Measurements from ENCODE around the gene GPLD1.

The GPLD1 gene

DNA sequence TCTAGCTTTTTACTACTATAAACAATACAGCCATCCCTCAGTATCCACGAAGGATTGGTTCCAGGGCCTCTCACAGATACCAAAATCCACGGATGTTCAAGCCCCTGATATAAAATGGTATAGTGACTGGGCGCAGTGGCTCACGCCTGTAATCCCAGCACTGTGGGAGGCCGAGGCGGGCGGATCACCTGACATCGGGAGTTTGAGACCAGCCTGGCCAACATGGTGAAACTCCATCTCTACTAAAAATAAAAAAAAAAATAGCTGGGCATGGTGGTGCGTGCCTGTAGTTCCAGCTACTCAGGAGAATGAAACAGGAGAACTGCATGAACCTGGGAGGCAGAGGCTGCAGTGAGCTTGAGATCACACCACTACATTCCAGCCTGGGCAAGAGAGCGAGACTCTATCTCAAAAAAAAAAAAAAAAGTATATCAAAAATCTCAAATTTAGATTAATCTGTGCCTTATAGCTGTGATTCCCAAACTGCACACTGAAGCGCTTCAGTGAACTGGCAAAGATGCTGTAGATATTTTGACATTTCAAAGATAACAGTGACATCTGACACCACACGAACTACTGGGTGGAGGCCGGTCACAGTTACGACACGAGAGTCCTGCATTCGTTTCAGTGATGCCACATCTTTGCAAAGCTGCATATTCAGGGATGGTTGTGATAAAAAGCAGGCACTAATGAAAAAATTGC is 48.3 kb downstream of the GPLD1 start:
- Histone ChIP-seq H3K23ac (ENCODE audit: low read length) (no peak overlapping the region), H2BK5ac (ENCODE audit: low read length) (no peak overlapping the region), H3K79me2 (ENCODE audit: control insufficient read depth, insufficient read depth, low read length) (no peaks in the 10 kb centered on the region), H3K4ac (ENCODE audit: low read depth, low read length) (no peak overlapping the region), H3K27me3 (ENCODE audit: insufficient read depth, low read length, poor library complexity) (no peaks in the 10 kb centered on the region), H3K56ac (ENCODE audit: low read length) (no peak overlapping the region), H3K27ac (ENCODE audit: low read depth, low read length) (no peak overlapping the region), H4K5ac (ENCODE audit: low read length) (no peak overlapping the region), H3K4me3 (ENCODE audit: low read length) (no peak overlapping the region), H3K4me1 (ENCODE audit: control insufficient read depth, low read depth, low read length) (peaks cover 3% of the 10 kb centered on the region), H2AK5ac (ENCODE audit: low read length) (no peak overlapping the region), H3K4me2 (ENCODE audit: low read length) (no peak overlapping the region), H3K36me3 (ENCODE audit: control insufficient read depth, insufficient read depth, low read length) (no peaks in the 10 kb centered on the region), H2BK120ac (ENCODE audit: low read depth, low read length) (no peak overlapping the region), H3K79me1 (ENCODE audit: low read length) (no peaks in the 10 kb centered on the region), H2BK15ac (replicated peaks; ENCODE audit: low read depth) (no peak overlapping the region), H3K18ac (ENCODE audit: low read length) (no peak overlapping the region), H3K9ac (ENCODE audit: low read length) (no peak overlapping the region), H4K8ac (ENCODE audit: low read depth, low read length) (no peak overlapping the region)
- no CpG with 5 or more reads among the region's 16 CpGs for WGBS (ENCODE audit: extremely low coverage, insufficient coverage, low lambda C conversion rate)
- DNase-seq, result no peak

DNA sequence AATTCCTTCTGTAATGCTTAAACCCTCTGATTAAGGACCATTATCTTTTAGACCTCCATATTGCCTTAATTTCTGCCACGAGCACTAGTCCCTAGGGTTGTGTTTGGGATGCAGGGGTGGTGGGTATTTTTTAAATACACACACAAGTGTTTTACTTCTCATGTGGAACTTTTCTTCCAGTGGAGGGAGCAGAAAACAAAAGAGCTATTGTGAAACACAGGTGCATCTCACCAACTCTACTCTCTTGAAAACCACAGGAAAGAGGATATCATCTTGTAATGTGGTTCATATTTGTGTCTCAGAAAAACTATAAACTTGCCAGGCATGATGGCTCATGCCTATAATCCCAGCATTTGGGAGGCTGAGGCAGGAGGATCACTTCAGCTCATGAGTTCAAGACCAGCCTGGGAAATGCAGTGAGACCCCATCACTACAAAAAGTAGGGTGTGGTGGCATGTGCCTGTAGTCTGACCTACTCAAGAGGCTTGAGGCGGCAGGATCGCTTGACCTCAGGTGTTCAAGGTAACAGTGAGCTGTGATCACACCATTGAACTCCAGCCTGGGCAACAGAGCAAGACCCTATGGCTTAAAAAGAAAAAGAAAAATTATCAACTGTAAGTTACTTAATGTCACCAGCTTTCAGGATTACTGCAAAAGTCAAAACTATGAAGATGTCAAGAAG is 49.4 kb downstream of the GPLD1 start:
- H3K9ac ChIP-seq (ENCODE audit: low read length), result no peak overlapping the region
- WGBS (ENCODE audit: extremely low coverage, insufficient coverage, low lambda C conversion rate), result no CpG with 5 or more reads among the region's 3 CpGs
- H3K27me3 ChIP-seq (ENCODE audit: insufficient read depth, low read length, poor library complexity), result no peaks in the 10 kb centered on the region
- H3K4me3 ChIP-seq (ENCODE audit: low read length), result no peak overlapping the region
- no peaks in the 10 kb centered on the region for H3K79me2 ChIP-seq (ENCODE audit: control insufficient read depth, insufficient read depth, low read length)
- no peak overlapping the region for H3K27ac ChIP-seq (ENCODE audit: low read depth, low read length)
- no peak for DNase-seq
- H2AK5ac ChIP-seq (ENCODE audit: low read length), result no peak overlapping the region
- no peak overlapping the region for H4K5ac ChIP-seq (ENCODE audit: low read length)
- H4K8ac ChIP-seq (ENCODE audit: low read depth, low read length), result no peak overlapping the region
- no peaks in the 10 kb centered on the region for H3K36me3 ChIP-seq (ENCODE audit: control insufficient read depth, insufficient read depth, low read length)
- no peaks in the 10 kb centered on the region for H3K4me1 ChIP-seq (ENCODE audit: control insufficient read depth, low read depth, low read length)
- no peak overlapping the region for H2BK5ac ChIP-seq (ENCODE audit: low read length)
- no peak overlapping the region for H3K56ac ChIP-seq (ENCODE audit: low read length)
- no peak overlapping the region for H2BK15ac ChIP-seq (replicated peaks; ENCODE audit: low read depth)
- no peak overlapping the region for H3K4ac ChIP-seq (ENCODE audit: low read depth, low read length)
- H3K4me2 ChIP-seq (ENCODE audit: low read length), result no peak overlapping the region
- H3K23ac ChIP-seq (ENCODE audit: low read length), result no peak overlapping the region
- no peak overlapping the region for H3K18ac ChIP-seq (ENCODE audit: low read length)
- H3K79me1 ChIP-seq (ENCODE audit: low read length), result no peaks in the 10 kb centered on the region
- no peak overlapping the region for H2BK120ac ChIP-seq (ENCODE audit: low read depth, low read length)

DNA sequence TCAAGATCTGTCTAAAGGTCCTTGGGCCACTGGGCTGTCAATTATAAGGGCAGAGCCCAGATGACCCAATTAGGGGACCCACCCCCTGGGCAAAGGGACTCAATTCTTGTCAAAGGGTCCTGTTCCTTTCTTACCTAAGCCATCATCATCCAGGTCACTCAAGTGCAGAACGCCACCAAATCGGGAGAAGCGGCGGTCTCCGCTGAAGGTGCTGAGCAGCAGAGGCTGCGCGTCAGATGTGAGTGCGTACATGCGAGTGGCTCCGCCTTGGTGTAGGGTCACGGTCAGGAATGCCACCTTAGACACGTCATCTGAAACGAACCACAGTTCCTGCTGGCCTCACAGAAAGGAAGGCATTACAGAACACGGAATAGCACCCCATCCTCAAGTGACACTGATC is 52.4 kb downstream of the GPLD1 start:
- Histone ChIP-seq H3K79me2 (ENCODE audit: control insufficient read depth, insufficient read depth, low read length) (no peaks in the 10 kb centered on the region), H3K23ac (ENCODE audit: low read length) (no peak overlapping the region), H3K36me3 (ENCODE audit: control insufficient read depth, insufficient read depth, low read length) (no peaks in the 10 kb centered on the region), H3K4me1 (ENCODE audit: control insufficient read depth, low read depth, low read length) (no peaks in the 10 kb centered on the region), H3K9ac (ENCODE audit: low read length) (no peak overlapping the region), H2BK120ac (ENCODE audit: low read depth, low read length) (no peak overlapping the region), H2AK5ac (ENCODE audit: low read length) (no peak overlapping the region), H3K4me2 (ENCODE audit: low read length) (no peak overlapping the region), H3K27me3 (ENCODE audit: insufficient read depth, low read length, poor library complexity) (no peaks in the 10 kb centered on the region), H3K4ac (ENCODE audit: low read depth, low read length) (no peak overlapping the region), H3K56ac (ENCODE audit: low read length) (no peak overlapping the region), H2BK15ac (replicated peaks; ENCODE audit: low read depth) (no peak overlapping the region), H2BK5ac (ENCODE audit: low read length) (no peak overlapping the region), H3K4me3 (ENCODE audit: low read length) (no peak overlapping the region), H3K27ac (ENCODE audit: low read depth, low read length) (no peak overlapping the region), H3K79me1 (ENCODE audit: low read length) (no peaks in the 10 kb centered on the region), H4K5ac (ENCODE audit: low read length) (no peak overlapping the region), H4K8ac (ENCODE audit: low read depth, low read length) (no peak overlapping the region), H3K18ac (ENCODE audit: low read length) (no peak overlapping the region)
- DNase-seq, result no peak
- no CpG with 5 or more reads among the region's 14 CpGs for WGBS (ENCODE audit: extremely low coverage, insufficient coverage, low lambda C conversion rate)

DNA sequence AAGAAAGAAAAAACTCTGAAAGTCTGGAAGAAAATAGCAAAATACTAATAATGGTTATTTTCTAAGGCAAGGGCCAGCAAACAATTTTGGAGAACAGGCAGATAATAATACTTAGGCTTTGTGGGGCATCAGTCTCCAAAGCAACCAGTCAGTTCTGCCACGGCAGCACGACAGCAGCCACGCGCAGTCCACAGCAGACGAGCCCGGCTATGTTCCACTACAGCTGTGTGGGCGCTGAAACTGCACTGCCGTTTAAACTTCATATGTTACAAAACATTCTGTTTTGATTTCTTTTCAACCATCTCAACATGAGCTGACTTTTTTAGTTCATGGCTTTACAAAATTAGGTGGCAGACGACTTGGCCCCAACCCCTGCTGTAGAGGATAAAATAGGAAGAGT is 56.8 kb downstream of the GPLD1 start:
- H3K4me2 ChIP-seq (ENCODE audit: low read length), result no peak overlapping the region
- no peak overlapping the region for H2BK120ac ChIP-seq (ENCODE audit: low read depth, low read length)
- H3K9ac ChIP-seq (ENCODE audit: low read length), result no peak overlapping the region
- no peaks in the 10 kb centered on the region for H3K27me3 ChIP-seq (ENCODE audit: insufficient read depth, low read length, poor library complexity)
- H3K79me2 ChIP-seq (ENCODE audit: control insufficient read depth, insufficient read depth, low read length), result no peaks in the 10 kb centered on the region
- H3K79me1 ChIP-seq (ENCODE audit: low read length), result no peaks in the 10 kb centered on the region
- no peak overlapping the region for H3K56ac ChIP-seq (ENCODE audit: low read length)
- no peak overlapping the region for H2BK5ac ChIP-seq (ENCODE audit: low read length)
- H3K27ac ChIP-seq (ENCODE audit: low read depth, low read length), result no peak overlapping the region
- no peak overlapping the region for H3K23ac ChIP-seq (ENCODE audit: low read length)
- no peaks in the 10 kb centered on the region for H3K4me1 ChIP-seq (ENCODE audit: control insufficient read depth, low read depth, low read length)
- no peak overlapping the region for H2AK5ac ChIP-seq (ENCODE audit: low read length)
- H3K4ac ChIP-seq (ENCODE audit: low read depth, low read length), result no peak overlapping the region
- no peak overlapping the region for H4K8ac ChIP-seq (ENCODE audit: low read depth, low read length)
- H3K18ac ChIP-seq (ENCODE audit: low read length), result no peak overlapping the region
- no CpG with 5 or more reads among the region's 9 CpGs for WGBS (ENCODE audit: extremely low coverage, insufficient coverage, low lambda C conversion rate)
- no peak for DNase-seq
- no peaks in the 10 kb centered on the region for H3K36me3 ChIP-seq (ENCODE audit: control insufficient read depth, insufficient read depth, low read length)
- no peak overlapping the region for H4K5ac ChIP-seq (ENCODE audit: low read length)
- H2BK15ac ChIP-seq (replicated peaks; ENCODE audit: low read depth), result no peak overlapping the region
- H3K4me3 ChIP-seq (ENCODE audit: low read length), result no peak overlapping the region

DNA sequence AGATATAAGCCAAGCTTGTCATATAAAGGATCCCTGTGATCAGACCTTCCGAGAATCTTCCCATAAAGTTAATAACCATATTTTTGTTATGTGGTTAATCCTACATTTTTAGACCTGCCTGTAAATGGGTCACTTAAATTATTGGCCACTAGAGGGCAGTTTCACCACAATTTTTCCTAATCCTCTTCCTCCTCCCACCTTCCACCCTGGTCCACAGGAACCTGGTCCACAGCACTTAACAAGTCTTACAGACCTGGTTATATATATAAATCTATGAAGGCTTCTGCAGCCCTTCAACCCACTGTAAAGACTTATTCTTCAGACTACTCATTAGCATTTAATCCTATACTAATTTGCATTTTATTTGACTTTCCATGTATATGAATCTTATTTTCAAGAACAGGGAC is 58.3 kb downstream of the GPLD1 start:
- Histone ChIP-seq H3K36me3 (ENCODE audit: control insufficient read depth, insufficient read depth, low read length) (no peaks in the 10 kb centered on the region), H4K5ac (ENCODE audit: low read length) (no peak overlapping the region), H2BK15ac (replicated peaks; ENCODE audit: low read depth) (no peak overlapping the region), H2BK5ac (ENCODE audit: low read length) (no peak overlapping the region), H3K4ac (ENCODE audit: low read depth, low read length) (no peak overlapping the region), H3K79me2 (ENCODE audit: control insufficient read depth, insufficient read depth, low read length) (no peaks in the 10 kb centered on the region), H3K18ac (ENCODE audit: low read length) (no peak overlapping the region), H3K56ac (ENCODE audit: low read length) (no peak overlapping the region), H3K4me3 (ENCODE audit: low read length) (no peak overlapping the region), H2BK120ac (ENCODE audit: low read depth, low read length) (no peak overlapping the region), H3K4me2 (ENCODE audit: low read length) (no peak overlapping the region), H3K27me3 (ENCODE audit: insufficient read depth, low read length, poor library complexity) (no peaks in the 10 kb centered on the region), H4K8ac (ENCODE audit: low read depth, low read length) (no peak overlapping the region), H3K23ac (ENCODE audit: low read length) (no peak overlapping the region), H3K27ac (ENCODE audit: low read depth, low read length) (no peak overlapping the region), H3K79me1 (ENCODE audit: low read length) (no peaks in the 10 kb centered on the region), H3K9ac (ENCODE audit: low read length) (no peak overlapping the region), H3K4me1 (ENCODE audit: control insufficient read depth, low read depth, low read length) (no peaks in the 10 kb centered on the region), H2AK5ac (ENCODE audit: low read length) (no peak overlapping the region)
- peak; percentile 55 for DNase-seq
- WGBS (ENCODE audit: extremely low coverage, insufficient coverage, low lambda C conversion rate), result no CpG with 5 or more reads among the region's 1 CpG
